Head of caudate nucleus (tissue), 42 donors: ENCODE measurements around the gene SOCS4.
A peak's percentile ranks its signal among the peaks of the same experiment; 100 is the strongest.
"Not testable (repeated sequence)": the region's sequence is repeated elsewhere in the genome, so short reads cannot be mapped to it uniquely, and the experiment has no call there.

Experiments
- DNase-seq, 42 donors: peaks; one replicate each; pipeline versions ENCODE4 v3.0.0 to v3.0.0-alpha.2; 2020 to 2021; ENCODE audit warnings: mixed read lengths in 7 of 42
- intact Hi-C: fragments of 100-400 bp; cut with DNase I; formaldehyde crosslinking; loops from one replicate; pipeline ENCODE4 v1.15.0; 2022

SOCS4 gene, protein sequence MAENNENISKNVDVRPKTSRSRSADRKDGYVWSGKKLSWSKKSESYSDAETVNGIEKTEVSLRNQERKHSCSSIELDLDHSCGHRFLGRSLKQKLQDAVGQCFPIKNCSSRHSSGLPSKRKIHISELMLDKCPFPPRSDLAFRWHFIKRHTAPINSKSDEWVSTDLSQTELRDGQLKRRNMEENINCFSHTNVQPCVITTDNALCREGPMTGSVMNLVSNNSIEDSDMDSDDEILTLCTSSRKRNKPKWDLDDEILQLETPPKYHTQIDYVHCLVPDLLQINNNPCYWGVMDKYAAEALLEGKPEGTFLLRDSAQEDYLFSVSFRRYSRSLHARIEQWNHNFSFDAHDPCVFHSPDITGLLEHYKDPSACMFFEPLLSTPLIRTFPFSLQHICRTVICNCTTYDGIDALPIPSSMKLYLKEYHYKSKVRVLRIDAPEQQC

DNA sequence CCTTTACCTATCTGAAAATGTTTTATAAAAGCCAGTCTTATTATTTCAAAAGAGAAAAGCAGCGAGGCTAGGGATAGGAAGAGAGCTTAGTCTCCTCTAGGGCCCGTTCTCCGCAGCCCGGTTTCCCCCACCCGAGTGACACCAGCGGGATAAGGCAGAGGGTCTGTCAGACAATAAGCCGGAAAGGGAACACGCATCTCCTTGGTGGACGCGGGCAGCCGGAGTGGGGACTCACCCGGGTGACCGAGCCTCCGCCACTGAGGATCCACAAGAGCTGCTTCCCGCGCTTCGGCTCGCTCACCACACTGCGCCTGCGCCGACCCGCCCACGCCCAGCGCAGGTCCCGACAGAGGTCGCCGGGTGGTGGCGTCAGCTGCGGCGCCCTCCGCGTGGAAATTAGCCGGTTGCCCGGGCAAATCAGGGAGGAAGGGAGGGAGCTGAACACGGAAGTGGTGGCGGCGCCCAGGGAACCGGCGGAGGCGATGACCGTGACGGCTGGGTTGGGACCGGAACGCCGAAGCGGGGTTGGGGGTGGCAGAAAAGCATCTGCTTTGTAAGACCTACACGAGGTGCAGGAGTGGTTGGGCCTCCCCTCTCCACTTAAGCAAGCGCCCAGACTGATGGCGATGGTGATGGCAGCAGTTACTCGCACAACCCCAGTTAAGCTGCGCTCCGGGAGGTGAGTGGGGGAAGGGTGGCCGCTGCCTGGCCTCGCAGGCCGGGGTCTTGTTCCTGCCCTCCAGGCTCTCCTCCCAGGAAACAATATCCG lies at the start of gene SOCS4, which contains the start of gene WDHD1:
TSS of gene SOCS4 (plus strand) at position 444 of the 769 bp plus-strand sequence. CDS start 15,806 bp downstream, outside the sequence.
TSS of gene WDHD1 (minus strand) at position 307 of the 769 bp plus-strand sequence. CDS start 312 bp downstream, outside the sequence.
- intact Hi-C loops, result no loop called here
- peak; percentile 91 to 99 (median 96) for DNase-seq

DNA sequence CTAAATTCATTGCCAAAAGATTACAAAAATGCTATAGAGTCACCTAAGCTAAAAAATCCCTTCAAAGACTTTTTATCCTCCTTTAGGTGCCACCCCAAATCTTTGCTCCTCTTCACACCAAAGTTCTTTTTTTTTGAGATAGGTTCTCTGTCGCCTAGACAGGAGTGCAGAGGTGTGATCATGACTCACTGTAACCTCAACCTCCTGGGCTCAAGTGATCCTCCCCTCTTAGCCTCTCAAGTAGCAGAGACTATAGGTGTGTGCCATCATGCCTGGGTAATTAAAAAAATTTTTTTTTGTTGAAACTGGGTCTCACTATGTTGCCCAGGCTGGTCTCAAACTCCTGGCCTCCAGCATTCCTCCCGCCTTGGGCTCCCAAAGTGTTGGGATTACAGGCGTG lies 48.0 kb upstream of the SOCS4 start:
- intact Hi-C loops, result no loop called here
- no peak for DNase-seq

- intact Hi-C loops, result no loop called here
- DNase-seq, result no peak
These were observed 45.3 kb upstream of the SOCS4 start for GRCh38 chr14:54981698-54982097.

DNA sequence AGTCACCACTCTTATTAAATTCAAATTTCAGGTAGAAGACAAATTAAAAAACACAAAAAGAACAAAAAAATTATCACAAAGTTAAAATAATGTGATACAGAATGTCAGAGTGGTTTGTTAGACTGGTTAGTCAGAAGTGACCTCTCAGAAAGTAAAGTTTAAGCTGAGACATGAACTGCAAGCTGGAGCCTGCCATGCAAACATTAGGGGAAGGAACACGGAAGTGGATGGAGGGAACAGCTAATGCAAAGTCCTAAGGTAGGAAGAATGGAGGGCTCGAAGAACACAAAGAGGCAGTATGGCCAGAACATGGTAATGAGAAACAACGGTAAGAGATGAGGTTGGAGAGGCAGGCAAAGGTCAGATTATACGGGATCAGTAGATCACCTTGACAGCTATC lies 41.9 kb upstream of the SOCS4 start:
- intact Hi-C loops, result no loop called here
- no peak for DNase-seq

GRCh38 chr14:55000381-55000780 lies 26.7 kb upstream of the SOCS4 start:
- no peak for DNase-seq
- intact Hi-C loops, result no loop called here

GRCh38 chr14:55005071-55005470 lies 22.0 kb upstream of the SOCS4 start:
- intact Hi-C loops, result no loop called here
- no peak for DNase-seq

- no peak for DNase-seq
- intact Hi-C loops, result no loop called here
These were observed 12.0 kb upstream of the SOCS4 start for GRCh38 chr14:55015006-55015405.

DNA sequence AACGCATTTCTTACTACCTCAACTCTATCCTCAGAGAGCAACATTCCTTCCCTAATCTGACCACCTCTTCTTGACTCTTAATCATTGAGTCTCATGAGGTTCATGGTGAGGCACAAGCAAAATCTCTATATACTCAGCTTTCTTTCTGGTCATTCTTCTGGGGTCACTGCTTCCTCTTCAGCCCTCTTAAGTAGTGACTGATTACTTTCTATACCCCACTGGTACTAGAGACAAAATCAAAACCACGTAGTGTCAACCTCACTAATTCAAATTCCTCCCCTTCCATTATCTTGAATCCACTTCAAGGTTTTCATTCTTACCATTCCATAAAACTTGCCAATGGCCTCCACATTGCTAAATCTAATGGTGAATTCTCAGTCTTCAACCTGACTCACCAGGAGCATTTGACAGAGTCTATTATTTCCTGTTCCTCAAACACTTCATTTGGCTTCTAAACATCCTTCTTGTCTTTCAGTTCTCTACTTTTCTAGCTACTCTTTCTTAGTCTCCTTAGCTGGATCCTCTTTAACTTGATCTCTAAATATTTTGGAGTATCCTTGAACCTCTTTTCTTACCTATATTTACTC lies 7.0 kb upstream of the SOCS4 start:
- intact Hi-C loops, result no loop called here
- no peak for DNase-seq

DNA sequence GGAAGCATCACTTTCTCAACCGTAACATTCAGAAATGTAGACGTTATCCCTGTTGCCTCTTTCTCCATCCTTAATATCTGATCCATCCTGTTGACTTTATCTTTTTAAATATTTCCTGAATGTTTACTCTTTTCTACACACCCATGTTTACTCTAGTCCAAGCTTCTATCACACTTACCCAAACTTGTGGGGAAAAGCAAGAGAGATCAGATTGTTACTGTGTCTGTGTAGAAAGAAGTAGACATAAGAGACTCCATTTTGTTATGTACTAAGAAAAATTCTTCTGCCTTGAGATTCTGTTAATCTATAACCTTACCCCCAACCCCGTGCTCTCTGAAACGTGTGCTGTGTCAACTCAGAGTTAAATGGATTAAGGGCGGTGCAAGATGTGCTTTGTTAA lies 2.7 kb upstream of the SOCS4 start:
- DNase-seq, intact Hi-C loops: not testable (repeated sequence)

DNA sequence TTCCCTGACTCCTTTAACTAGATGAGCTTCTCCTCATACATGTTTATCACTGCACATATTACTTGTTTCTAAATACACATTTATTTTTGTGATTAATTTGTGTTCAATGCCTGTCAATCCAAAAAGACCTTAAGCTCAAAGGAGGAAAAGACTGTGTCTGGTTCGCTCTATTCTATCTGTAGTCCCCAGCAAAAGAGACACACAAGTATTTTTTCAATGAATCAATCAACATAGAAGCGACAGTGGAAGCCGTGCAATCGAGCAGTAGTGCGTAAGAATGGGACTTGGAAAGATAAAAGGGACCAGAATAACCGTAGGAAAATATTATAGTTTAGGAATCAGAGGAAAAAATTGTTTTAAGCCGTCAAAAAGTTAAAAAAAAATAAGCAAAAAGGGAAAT lies 1.1 kb upstream of the SOCS4 start:
- intact Hi-C loops, result no loop called here
- DNase-seq, result no peak

GRCh38 chr14:55026441-55026792 lies 619 bp upstream of the SOCS4 start:
- DNase-seq, result no peak

DNA sequence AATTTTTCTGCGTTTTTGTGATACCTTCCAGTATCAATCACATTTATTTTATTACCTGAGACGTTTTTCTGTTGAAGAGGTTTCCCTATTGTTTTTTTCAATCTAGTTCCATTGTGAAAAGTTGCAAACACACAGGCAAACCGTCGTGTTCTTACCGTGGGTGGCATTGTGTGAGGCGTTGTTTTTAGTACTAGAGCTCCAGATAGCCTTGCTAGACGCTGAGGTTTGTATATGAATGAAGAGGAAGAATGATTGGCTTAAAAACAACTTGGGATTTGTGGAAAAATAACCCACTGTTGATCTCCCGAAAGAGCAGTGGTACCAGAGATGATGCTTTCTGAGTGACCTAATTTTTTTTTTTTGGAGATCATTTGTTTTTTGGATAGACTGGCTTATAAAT lies 1.0 kb downstream of the SOCS4 start:
- DNase-seq, result peak in 1 of 42 donors; percentile 14
- intact Hi-C loops, result no loop called here

More at GRCh38 chr14:55026441-55026792, 619 bp upstream of the SOCS4 start:
- intact Hi-C loops, result no loop called here

DNA sequence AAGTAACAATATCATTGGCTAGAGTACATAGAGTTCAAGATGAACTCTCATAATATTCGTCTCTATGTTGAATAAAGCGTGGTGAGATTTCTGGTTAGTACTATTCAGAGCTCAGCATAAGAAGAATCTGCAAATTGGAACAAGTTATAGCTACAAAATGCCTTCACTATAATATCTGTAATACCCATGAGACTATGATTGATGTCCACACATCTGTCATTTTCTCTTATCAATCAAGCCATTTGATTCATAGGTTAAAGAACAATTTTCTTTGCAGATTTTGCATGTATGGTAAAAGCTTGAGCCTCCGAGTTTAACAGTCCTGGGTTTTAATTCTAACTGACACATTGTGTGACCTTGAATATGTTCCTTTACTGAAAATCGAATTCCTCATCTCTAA lies 1.4 kb downstream of the SOCS4 start:
- DNase-seq, result no peak
- intact Hi-C loops, result no loop called here

- intact Hi-C loops, result no loop called here
- DNase-seq, result no peak
These were observed 4.2 kb downstream of the SOCS4 start for GRCh38 chr14:55031190-55031589.

DNA sequence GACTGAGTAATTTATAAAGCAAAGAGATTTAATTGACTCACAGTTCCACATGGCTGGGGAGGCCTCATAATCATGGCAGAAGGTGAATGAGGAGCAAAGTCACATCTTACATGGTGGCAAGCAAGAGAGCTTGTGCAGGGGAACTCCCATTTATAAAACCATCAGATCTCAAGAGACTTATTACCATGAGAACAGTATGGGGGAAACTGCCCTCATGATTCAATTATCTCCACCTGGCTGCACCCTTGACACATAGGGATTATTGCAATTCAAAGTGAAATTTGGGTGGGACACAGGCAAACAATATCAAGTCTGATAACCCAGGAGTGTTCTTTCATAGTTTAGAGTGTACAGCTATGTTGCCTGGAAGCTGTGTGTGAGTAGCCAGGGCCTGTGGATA lies 11.0 kb downstream of the SOCS4 start:
- intact Hi-C loops, DNase-seq: not testable (repeated sequence)

DNA sequence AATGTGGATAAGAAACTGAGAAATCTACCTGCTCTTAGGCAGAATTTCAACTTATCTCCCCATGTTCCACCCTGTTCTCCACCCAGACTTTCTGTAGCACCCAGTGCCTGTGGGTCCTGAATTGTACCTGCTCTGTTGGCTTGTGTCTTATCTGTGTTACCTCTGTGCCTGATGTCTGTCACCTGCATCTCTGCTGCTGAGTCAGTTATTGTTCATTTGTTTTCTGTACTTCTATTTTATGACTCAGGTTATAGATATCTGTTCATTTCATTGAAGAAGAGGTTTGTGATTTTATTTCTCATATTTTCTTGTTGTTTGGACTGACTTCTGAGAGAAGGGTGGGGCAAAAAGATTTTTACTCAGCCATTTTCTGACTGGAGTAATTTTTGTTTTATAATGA lies 11.7 kb downstream of the SOCS4 start:
- DNase-seq, result no peak
- intact Hi-C loops, result no loop called here

- intact Hi-C loops, result no loop called here
These were observed 16.5 kb downstream of the SOCS4 start for GRCh38 chr14:55043528-55043927.

GRCh38 chr14:55045087-55045486 lies 18.1 kb downstream of the SOCS4 start:
- intact Hi-C loops, result no loop called here
- no peak for DNase-seq

More at GRCh38 chr14:55043528-55043927, 16.5 kb downstream of the SOCS4 start:
- DNase-seq, result no peak

DNA sequence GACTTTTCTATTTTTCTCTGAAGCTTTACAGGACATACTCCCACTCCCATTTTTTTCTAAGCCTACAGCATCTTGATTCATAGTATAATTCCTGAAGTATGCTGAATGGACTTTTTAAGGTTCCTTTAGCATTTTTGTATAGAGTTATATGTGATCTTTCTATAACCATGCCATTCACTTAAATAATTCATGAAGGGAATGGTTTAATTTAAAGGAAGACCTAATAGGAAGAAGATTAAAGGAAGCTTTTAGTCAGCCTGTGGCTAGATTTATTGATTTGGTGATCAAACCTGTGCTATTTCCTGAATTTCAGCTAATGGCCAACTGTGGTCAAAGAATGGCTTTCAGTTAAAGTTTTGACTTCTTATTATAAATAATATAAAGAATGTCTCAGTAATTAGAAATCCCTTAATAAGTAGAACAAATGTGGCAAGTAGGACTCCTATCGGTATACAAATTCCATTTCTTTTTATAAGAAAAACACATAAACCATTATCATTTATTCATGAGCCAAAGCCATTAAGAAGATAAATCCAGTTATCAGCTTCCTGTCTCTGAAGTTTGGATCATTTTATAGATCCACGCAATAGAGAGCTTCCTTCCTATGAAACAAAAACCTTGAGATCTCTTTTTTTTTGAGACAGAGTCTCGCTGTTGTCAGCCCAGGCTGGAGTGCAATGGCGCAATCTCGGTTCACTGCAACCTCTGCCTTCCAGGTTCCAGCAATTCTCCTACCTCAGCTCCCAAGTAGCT lies 20.4 kb downstream of the SOCS4 start:
- intact Hi-C loops, result no loop called here
- DNase-seq, result no peak
